H1 (cell line): ENCODE results near the gene SLC9A3.

Experiments used
- CHD2 ChIP-seq: IDR thresholded peaks from 2 replicates; pipeline ENCODE4 v1.6.1; 2012; ENCODE audit warnings: low read length, improper control_type of control experiment
- CREB1 ChIP-seq: IDR thresholded peaks from 2 replicates; pipeline ENCODE4 v1.6.1; 2012; ENCODE audit warnings: inconsistent platforms
- EZH2 ChIP-seq: fragments of 200-600 bp; sonication (generic); IDR thresholded peaks from 2 replicates; pipeline ENCODE4 v1.7.1; 2012; ENCODE audit warnings: low read depth, mild to moderate bottlenecking, moderate library complexity, low read length, inconsistent platforms; ENCODE audit not compliant: severe bottlenecking
- GABPA ChIP-seq: IDR thresholded peaks from 2 replicates; pipeline ENCODE4 v1.6.1; 2011; ENCODE audit warnings: mild to moderate bottlenecking, low read length, moderate library complexity, borderline replicate concordance; ENCODE audit not compliant: insufficient read depth
- NANOG ChIP-seq: IDR thresholded peaks from 2 replicates; pipeline ENCODE4 v1.6.1; 2011; ENCODE audit warnings: low read length, low read depth, mild to moderate bottlenecking, inconsistent platforms; ENCODE audit not compliant: insufficient read depth, poor library complexity, severe bottlenecking
- NRF1 ChIP-seq: IDR thresholded peaks from 2 replicates; pipeline ENCODE4 v1.6.1; 2011; ENCODE audit warnings: mild to moderate bottlenecking, low read depth, low read length, improper control_type of control experiment
- POLR2A ChIP-seq, 2 experiments: IDR thresholded peaks; 1 replicate in 1 of 2; 2 replicates in 1 of 2; pipeline ENCODE4 v1.6.1; 2011; ENCODE audit warnings: low read depth in 2 of 2, low read length in 2 of 2, mild to moderate bottlenecking in 2 of 2; ENCODE audit errors: control extremely low read depth in 1 of 2
- SIN3A ChIP-seq, 2 experiments: IDR thresholded peaks in 1 of 2; conservative IDR thresholded peaks in 1 of 2; 2 replicates each; pipeline ENCODE4 v1.6.1; 2011 to 2012; ENCODE audit warnings: low read length in 2 of 2, improper control_type of control experiment in 1 of 2, low read depth in 1 of 2, mild to moderate bottlenecking in 1 of 2
- TEAD4 ChIP-seq: IDR thresholded peaks from 2 replicates; pipeline ENCODE4 v1.6.1; 2012; ENCODE audit warnings: low read depth, low read length, inconsistent platforms, mixed read lengths
- TF ChIP-seq, protein P1 (sequence below), 3 experiments: IDR thresholded peaks; 1 replicate in 2 of 3; 2 replicates in 1 of 3; pipeline versions ENCODE4 v1.5.1 to v1.6.1; 2011; ENCODE audit warnings: low read length in 3 of 3, mild to moderate bottlenecking in 3 of 3, inconsistent platforms in 2 of 3, low read depth in 1 of 3, moderate library complexity in 1 of 3; ENCODE audit not compliant: insufficient read depth in 1 of 3; ENCODE audit errors: control extremely low read depth in 1 of 3

- TF ChIP-seq POLR2A (IDR thresholded peaks at IDR 0.05; ENCODE audit: control extremely low read depth in 1 of 2, low read depth in 2 of 2, low read length in 2 of 2) (no peak), GABPA (no peak), TEAD4 (no peak), NRF1 (no peak), EZH2 (no peak), SIN3A (conservative IDR thresholded peaks at IDR 0.05 in 1 of 2, IDR thresholded peaks at IDR 0.05 in 1 of 2; ENCODE audit: low read depth in 1 of 2, low read length in 2 of 2) (no peak), CREB1 (no peak), CHD2 (no peak), NANOG (no peak)
- TF ChIP-seq, protein P1, sequence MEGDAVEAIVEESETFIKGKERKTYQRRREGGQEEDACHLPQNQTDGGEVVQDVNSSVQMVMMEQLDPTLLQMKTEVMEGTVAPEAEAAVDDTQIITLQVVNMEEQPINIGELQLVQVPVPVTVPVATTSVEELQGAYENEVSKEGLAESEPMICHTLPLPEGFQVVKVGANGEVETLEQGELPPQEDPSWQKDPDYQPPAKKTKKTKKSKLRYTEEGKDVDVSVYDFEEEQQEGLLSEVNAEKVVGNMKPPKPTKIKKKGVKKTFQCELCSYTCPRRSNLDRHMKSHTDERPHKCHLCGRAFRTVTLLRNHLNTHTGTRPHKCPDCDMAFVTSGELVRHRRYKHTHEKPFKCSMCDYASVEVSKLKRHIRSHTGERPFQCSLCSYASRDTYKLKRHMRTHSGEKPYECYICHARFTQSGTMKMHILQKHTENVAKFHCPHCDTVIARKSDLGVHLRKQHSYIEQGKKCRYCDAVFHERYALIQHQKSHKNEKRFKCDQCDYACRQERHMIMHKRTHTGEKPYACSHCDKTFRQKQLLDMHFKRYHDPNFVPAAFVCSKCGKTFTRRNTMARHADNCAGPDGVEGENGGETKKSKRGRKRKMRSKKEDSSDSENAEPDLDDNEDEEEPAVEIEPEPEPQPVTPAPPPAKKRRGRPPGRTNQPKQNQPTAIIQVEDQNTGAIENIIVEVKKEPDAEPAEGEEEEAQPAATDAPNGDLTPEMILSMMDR (IDR thresholded peaks at IDR 0.05; ENCODE audit: control extremely low read depth in 1 of 3, insufficient read depth in 1 of 3, low read depth in 1 of 3, low read length in 3 of 3) = no peak
Observed at GRCh38 chr5:477247-477646, 47.0 kb downstream of the SLC9A3 start.
